GM21529 (cell line): ENCODE data around the gene CRNN.
A peak's percentile ranks its signal among the peaks of the same experiment; 100 is the strongest.

Experiments used
- ATAC-seq: cut with Tn5 transposase; IDR thresholded peaks from one replicate; pipeline ENCODE4 v1.9.1; 2021; ENCODE audit not compliant: unreplicated experiment

Gene CRNN

GRCh38 chr1:152413909-152414308, at the start of gene CRNN:
Gene CRNN (minus strand): TSS chr1:152414263. CDS start chr1:152412233, 2,030 bp downstream.
- ATAC-seq: no peak

DNA sequence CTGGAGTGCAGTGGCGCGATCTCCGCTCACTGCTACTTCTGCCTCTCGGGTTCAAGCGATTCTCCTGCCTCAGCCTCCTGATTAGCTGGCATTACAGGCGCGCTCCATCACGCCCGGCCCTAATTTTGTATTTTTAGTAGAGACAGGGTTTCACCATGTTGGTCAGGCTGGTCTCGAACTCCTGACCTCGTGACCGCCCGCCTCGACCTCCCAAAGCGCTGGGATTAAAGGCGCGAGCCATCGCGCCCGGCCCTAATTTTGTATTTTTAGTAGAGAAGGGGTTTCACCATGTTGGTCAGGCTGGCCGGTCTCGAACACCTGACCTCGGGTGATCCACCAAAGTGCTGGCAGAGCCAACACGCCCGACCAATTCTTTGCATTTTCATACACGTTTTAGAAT, 48.6 kb upstream of the CRNN start:
- ATAC-seq: no peak

- ATAC-seq: no peak
Observed at GRCh38 chr1:152461544-152461943, 47.5 kb upstream of the CRNN start.

DNA sequence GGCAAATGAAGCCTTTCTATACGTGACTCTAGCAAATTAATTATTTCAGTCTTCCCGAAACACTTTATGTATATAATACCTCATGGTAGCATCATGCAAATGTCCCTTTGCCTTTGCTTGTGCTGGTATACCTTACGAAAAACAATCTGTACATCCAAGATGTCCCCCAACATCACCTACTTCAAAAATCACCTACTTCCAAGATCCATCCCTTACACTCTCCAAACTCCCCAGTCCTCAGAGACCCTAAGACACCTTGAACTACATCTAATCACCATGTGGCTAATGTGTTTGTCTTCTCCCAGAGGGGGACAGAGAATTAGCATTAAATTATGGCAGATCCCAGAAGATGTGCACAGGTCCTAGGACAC, 46.5 kb upstream of the CRNN start:
- no peak for ATAC-seq

DNA sequence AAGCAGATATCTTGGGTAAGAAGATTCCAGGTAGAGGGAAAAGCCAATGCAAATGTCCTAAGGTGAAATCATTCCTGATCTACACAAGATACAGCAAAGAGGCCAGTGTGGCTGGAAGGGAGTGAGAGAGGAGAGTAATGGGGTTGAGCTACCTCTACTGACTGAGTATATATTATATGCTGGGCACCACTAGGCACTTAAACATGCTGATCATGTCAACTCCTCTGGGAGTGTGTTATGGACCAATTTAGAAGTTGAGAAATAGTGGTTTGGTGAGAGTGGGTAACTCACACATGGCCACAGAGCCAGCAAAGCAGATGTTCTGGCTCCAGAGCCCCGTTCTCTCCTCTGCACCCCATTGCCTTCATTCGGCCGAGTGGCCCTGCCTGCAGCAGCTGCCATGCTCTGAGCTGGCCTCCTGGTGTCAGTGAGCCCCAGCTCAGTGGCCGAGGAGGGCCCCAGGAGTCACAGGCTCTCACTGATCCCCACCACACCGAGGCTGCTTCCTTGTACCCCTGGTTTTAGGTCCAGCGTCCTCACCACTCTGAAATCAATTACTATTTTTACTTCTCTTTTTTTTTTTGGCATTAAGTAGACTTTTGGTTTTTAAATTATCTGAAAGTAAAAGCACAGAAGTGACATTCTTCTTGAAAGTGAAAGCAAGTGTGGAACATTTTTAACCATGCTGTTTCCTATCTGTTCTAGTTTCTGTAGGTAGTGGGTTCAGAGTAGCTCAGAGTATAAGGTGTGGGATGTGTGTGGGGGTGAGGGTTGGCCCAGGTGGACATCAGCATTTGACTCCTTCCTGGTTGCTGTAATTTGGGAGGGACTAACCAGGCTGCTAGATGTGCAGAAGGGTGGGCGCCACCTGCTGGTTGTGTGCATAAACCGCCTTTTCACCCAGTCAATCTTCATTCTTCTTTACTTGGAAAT, 45.8 kb upstream of the CRNN start:
- peak; percentile 90 for ATAC-seq

DNA sequence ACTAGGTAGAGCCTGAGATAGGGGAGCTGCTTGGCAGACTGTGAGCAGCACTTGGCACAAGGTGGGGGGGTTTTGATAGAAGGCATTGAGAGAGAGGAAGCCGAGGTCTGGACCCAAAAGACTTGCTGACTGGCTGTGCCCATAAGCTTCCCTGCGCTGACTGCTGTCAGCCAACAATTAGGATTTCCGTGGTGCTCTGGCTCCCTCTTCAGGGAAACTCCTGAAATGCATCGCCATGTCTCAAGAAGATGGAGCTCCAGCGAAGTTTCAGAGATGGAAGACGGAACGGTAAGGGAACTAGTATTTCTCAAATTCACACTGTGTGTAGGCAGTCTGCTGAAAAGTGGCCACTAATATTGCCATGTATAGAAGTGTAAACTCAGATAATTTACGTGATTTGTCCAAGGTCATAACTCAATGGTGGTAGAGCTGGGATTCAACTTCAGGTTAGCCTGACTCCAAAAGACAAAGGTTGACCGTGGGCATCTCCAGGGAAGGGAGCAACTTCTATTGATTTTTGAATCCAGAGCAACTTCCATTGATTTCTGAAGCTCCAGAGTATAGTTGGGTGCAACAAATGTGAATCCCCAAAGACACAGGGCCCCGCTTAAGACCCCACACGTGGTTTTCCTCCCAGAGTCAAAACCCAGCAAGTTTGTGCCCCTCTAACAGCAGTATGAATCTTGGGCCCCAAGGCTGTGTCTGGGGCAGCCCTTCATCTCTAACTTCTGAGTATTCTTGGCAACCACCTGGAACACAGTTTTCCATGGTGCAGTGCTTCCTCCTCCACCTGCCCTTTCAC, 44.5 kb upstream of the CRNN start:
- ATAC-seq: no peak

- ATAC-seq: no peak
Observed at GRCh38 chr1:152457561-152457960, 43.5 kb upstream of the CRNN start.

- ATAC-seq: no peak
Observed at GRCh38 chr1:152457071-152457470, 43.0 kb upstream of the CRNN start.

DNA sequence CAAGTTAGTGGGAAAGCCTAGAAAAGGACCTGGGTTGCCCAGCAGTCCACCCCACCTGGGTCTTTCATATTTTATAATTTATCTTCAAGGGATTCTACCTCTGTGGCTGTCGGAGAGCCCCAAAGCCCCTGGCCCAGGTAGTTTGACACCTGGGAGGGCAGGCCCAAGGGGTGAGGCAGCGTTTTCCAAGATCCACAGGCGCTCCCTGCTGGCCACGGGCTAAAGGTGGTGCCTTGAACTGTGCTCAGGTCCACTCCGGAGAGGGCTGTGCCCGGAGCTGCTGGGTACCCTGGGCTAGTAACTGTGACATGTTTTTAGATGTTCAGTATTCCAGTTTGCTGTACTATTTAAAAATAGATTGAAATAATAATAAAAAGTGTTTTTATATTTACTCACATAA, 37.2 kb upstream of the CRNN start:
- ATAC-seq: no peak

- no peak for ATAC-seq
Observed at GRCh38 chr1:152449661-152450060, 35.6 kb upstream of the CRNN start.

GRCh38 chr1:152448496-152448895, 34.4 kb upstream of the CRNN start:
- no peak for ATAC-seq

DNA sequence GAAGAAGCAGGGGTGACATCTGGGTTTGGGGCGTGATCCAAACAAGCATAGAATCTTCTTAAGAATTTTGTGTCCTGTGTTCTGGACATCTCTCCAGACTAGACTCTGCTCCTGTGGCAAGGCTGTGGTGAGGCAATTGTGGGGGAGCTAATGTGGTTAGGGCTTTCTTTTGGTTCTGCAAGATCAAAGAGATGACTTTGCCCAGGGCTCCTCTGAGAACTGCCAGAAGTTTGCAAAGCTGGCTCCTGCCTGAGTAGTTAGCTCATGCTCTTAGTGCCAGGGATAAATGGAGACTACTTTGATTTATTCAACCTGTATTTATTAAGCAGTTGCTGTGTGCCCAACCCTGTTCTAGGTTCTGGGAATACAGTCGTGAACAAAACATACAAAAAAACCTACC, 34.0 kb upstream of the CRNN start:
- no peak for ATAC-seq

DNA sequence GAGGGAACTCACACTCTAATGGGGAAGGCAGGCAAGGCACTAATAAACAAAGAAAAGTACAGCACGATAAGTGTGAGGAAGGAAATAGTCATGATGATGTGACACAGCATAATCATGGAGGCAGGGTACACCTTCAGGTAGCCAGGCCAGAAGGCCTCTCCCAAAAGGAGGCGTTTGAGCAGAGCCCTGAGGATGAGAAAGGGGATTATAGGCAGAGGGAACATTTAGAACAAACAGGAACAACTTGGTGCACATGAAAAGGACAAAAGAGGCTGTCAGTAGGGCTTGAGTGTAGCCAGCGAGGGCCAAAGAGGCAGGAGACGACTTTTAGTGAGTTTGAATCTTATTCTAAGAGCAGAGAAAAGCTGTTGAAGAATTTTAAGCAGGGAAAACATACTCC, 33.4 kb upstream of the CRNN start:
- no peak for ATAC-seq

- no peak for ATAC-seq
Observed at GRCh38 chr1:152444045-152444444, 30.0 kb upstream of the CRNN start.

DNA sequence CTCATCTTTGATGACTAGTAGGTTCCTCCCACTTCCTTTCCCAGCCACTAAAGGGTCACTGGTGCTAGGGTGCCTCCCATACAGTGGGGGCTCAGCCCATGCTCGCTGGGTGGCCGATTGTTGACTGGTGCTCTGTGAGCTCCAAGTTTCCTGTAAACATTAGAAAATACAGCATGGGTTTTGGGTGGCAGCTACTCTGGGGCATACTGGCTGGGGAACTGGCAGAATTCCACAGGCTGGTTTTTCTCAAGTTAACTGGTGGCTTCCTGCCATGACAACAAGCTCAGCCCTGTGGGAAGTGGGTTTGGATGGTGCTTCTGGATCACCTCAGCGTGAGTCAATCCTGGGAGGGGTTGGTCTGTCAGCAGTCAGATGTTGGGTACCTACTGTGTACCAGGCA, 28.7 kb upstream of the CRNN start:
- no peak for ATAC-seq

DNA sequence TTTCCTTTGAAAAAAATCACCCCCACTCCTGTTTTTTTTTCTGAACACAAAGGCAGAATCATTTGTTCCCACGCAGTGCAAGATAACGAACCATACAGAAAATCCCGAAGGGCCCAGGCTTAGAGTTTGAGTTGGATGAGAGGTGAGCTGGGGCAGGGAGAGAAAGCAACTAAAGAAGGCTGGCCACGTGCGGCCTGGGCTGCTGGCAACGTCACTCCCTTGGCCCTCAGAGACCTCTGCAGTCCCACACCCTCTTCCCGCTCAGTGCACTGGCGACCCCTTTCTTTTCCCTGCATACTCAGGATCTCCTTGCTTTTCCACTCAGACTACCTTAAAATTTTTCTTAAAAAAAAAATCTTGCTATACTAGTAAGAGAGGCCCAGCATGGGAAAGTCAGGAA, 28.2 kb upstream of the CRNN start:
- ATAC-seq: no peak

DNA sequence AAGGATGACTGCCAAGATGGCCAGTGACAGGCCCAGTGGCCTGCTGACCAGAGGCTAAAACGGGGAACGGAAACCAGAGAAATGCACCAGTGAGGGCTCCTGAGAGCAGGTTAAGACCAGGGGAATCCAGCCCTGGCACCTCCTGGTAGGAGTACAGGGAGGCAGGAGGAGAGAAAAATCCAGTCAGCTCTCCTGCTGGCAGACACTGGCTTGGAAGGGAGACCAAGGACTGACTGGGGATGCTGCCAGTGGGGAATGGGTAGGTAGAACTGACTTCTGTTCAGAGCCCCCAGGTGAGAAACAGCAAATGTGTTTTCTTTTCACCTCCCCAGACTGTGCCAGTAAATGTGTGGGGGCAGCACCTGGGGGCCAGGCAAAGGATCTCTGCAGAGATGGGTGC, 27.7 kb upstream of the CRNN start:
- no peak for ATAC-seq

DNA sequence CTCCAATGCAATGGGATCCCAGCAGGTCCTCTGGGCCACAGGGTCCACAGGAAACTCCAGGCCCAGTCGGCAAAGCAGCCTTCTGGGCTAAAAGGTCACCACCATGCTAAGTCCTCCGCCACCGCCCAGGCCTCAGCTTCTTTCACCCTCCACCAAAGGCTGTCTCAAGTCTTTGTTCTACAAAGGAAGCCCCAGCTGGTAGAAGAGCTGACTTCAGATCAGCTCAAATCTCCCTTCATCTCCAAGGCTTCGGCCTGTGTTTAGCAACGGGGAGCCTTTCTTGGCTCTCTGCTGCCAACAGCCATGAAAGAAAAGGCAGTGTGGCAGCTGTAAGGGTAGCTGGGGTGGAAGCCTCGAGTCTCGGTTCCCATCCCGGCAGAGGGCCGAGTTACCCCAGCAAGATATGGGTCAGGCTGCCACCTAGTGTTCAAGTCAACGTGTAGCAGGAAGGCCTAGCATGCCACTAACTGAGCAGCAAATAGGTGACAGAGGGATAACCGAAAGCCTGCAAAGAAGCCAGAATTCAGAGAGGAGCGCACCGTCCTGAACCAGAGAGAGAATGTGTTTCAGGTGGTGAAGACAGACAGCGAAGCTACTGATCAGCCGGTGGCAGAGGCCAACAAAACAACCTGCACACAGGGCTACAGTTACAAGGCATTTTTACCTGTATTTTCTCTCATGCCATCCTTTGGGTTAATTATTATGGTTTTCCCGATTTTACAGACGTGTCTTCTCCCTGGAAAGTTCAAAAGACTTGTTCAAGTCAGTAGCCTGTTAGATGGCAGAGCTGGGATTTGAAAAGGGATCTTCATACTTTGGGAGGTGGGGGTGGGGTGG, 26.8 kb upstream of the CRNN start:
- ATAC-seq: peak; percentile 90

- no peak for ATAC-seq
Observed at GRCh38 chr1:152436593-152437496, 22.8 kb upstream of the CRNN start.

- ATAC-seq: no peak
Observed at GRCh38 chr1:152427458-152427857, 13.4 kb upstream of the CRNN start.
